Progenitor cell of endocrine pancreas (in vitro differentiated cells): ENCODE results near the gene TPST2. TPM values are rescaled to one million over a fixed set of nuclear protein-coding genes. Genes with fewer than 3 reads are reported as not detected.

Experiments used
- DNase-seq: peaks from one replicate; pipeline ENCODE4 v3.0.0; 2021; ENCODE audit warnings: low spot score; ENCODE audit not compliant: unreplicated experiment
- H3K27ac Mint-ChIP-seq: 2 replicates; pipeline ENCODE4 v1.8.0; 2021; ENCODE audit warnings: mild to moderate bottlenecking, moderate library complexity, mixed read lengths
- H3K27me3 Mint-ChIP-seq: 2 replicates; pipeline ENCODE4 v1.8.0; 2021; ENCODE audit warnings: mixed read lengths
- H3K36me3 Mint-ChIP-seq: 2 replicates; pipeline ENCODE4 v1.8.0; 2022; ENCODE audit warnings: mixed read lengths; ENCODE audit not compliant: insufficient read depth
- H3K4me1 Mint-ChIP-seq: 2 replicates; pipeline ENCODE4 v1.8.0; 2021; ENCODE audit warnings: low read depth, mixed read lengths
- H3K4me3 Mint-ChIP-seq: 2 replicates; pipeline ENCODE4 v1.8.0; 2021; ENCODE audit warnings: low read depth, mild to moderate bottlenecking, moderate library complexity, mixed read lengths
- H3K9me3 Mint-ChIP-seq: 2 replicates; pipeline ENCODE4 v1.8.0; 2021; ENCODE audit warnings: low read depth, mixed read lengths
- CTCF ChIP-seq: fragments of 200-600 bp; sonication (generic); IDR thresholded peaks from one replicate; pipeline ENCODE4 v1.5.0; 2021; ENCODE audit warnings: antibody characterized with exemption, mild to moderate bottlenecking; ENCODE audit not compliant: unreplicated experiment
- total RNA-seq: library from RNA; stranded (reverse); gene quantifications from 2 replicates; pipeline ENCODE4 v1.2.1, GENCODE V29; 2021

The TPST2 gene
- total RNA-seq, 1 donor from 2014 or later = 19.1 TPM

GRCh38 chr22:26544489-26544888, 45.4 kb downstream of the TPST2 start:
- no peaks in the 10 kb centered on the region for H3K27me3 Mint-ChIP-seq

GRCh38 chr22:26542831-26543230, 47.1 kb downstream of the TPST2 start:
- no peak for TF ChIP-seq CTCF
- DNase-seq = no peak
- Mint-ChIP-seq H3K4me1 (no peaks in the 10 kb centered on the region), H3K27ac (no peak overlapping the region), H3K36me3 (no peaks in the 10 kb centered on the region), H3K9me3 (no peaks in the 10 kb centered on the region), H3K27me3 (no peaks in the 10 kb centered on the region), H3K4me3 (no peak overlapping the region)

More at GRCh38 chr22:26544489-26544888, 45.4 kb downstream of the TPST2 start:
- H3K27ac Mint-ChIP-seq = no peak overlapping the region
- no peaks in the 10 kb centered on the region for H3K9me3 Mint-ChIP-seq
- no peaks in the 10 kb centered on the region for H3K4me1 Mint-ChIP-seq
- DNase-seq = no peak
- no peaks in the 10 kb centered on the region for H3K36me3 Mint-ChIP-seq
- no peak overlapping the region for H3K4me3 Mint-ChIP-seq
- no peak for TF ChIP-seq CTCF

GRCh38 chr22:26541167-26541819, 48.6 kb downstream of the TPST2 start:
- H3K9me3 Mint-ChIP-seq = no peaks in the 10 kb centered on the region
- no peaks in the 10 kb centered on the region for H3K4me1 Mint-ChIP-seq
- H3K27me3 Mint-ChIP-seq = no peaks in the 10 kb centered on the region
- no peak for DNase-seq
- H3K4me3 Mint-ChIP-seq = no peak overlapping the region
- no peak overlapping the region for H3K27ac Mint-ChIP-seq
- no peak for TF ChIP-seq CTCF
- peaks cover 2% of the 10 kb centered on the region for H3K36me3 Mint-ChIP-seq

GRCh38 chr22:26540119-26540518, 49.8 kb downstream of the TPST2 start:
- H3K27me3 Mint-ChIP-seq = no peaks in the 10 kb centered on the region
- no peaks in the 10 kb centered on the region for H3K4me1 Mint-ChIP-seq
- no peak overlapping the region for H3K4me3 Mint-ChIP-seq
- H3K9me3 Mint-ChIP-seq = no peaks in the 10 kb centered on the region
- DNase-seq = no peak
- H3K36me3 Mint-ChIP-seq = peaks cover 2% of the 10 kb centered on the region
- H3K27ac Mint-ChIP-seq = no peak overlapping the region
- no peak for TF ChIP-seq CTCF

GRCh38 chr22:26536762-26537134, 53.2 kb downstream of the TPST2 start:
- Mint-ChIP-seq H3K27ac (no peak overlapping the region), H3K9me3 (no peaks in the 10 kb centered on the region), H3K4me3 (no peak overlapping the region), H3K27me3 (no peaks in the 10 kb centered on the region), H3K36me3 (peaks cover 2% of the 10 kb centered on the region), H3K4me1 (no peaks in the 10 kb centered on the region)
- TF ChIP-seq CTCF = no peak
- no peak for DNase-seq
